Tongue (tissue), 2 donors: ENCODE measurements around the gene TLNRD1. TPM values are rescaled to one million over a fixed set of nuclear protein-coding genes. Genes with fewer than 3 reads are reported as not detected.
A peak's percentile ranks its signal among the peaks of the same experiment; 100 is the strongest.

Experiments
- DNase-seq: peaks from one replicate; pipeline ENCODE4 v3.0.0-alpha.2; 2015
- total RNA-seq: library from RNA; depleted of rRNA; stranded (reverse); fragments of >200 nt; gene quantifications from one replicate; pipeline ENCODE4 v1.2.3, GENCODE V29; 2014

TLNRD1 gene
- total RNA-seq, 1 donor from 2014 or later, result 12.7 TPM

DNA sequence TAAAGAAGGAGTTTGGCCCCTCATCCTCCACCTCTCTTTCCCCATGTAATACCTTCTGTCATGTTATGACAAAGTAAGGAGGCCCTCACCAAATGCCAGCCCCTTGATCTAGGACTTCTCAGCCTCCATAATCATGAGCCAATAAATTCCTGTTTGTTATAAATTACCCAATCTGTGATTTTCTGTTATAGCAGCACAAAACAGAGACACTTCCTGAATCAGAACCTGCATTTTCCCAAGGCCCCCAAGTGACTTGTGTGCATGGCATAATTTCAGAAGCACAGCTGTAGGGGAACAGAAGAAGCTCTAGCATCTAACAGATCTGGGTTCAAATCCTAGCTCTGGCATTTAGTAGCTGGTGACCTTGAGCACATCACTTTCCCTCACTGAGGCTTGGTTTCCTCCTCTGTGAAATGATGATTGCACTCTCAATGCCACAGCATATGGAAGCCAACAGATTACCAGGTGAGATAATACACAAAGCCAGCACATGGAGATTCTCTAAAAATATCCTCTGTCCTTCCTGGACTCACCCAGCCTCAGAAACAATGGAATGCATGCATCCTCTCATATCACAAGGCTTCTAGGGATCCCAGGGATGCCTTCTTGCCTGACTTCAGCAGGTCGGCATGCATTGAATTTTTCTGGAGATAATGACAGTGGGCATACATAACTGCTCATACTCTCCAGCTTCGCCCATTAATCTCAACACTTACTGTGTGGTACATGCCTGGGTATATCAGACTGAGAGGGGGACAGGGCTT lies 26.3 kb downstream of the TLNRD1 start:
- no peak for DNase-seq

- DNase-seq, result no peak
These were observed 28.9 kb downstream of the TLNRD1 start for GRCh38 chr15:81029414-81030300.

DNA sequence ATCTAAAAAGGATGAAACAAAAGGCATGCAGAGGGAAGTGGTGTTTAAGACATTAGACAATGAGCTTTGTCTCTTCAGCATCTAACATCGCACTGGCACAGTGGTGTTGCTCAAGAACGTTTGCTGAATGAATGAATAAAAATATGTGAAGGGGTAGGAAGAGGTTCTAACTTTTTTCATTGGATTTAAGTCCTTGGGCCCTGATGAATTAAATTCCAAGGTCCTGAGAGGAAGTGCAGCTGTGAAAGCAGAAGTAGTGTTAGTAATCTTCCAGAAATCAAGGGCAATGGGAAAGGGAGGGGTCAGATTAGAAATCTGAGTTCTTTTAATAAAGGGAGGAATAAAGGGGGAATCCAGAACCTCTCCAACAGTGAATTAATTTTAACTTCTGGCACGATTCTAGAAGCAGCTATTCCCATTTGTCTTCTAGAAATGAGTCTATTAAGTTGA lies 29.6 kb downstream of the TLNRD1 start:
- no peak for DNase-seq

GRCh38 chr15:81031203-81031602 lies 30.5 kb downstream of the TLNRD1 start:
- DNase-seq, result no peak

DNA sequence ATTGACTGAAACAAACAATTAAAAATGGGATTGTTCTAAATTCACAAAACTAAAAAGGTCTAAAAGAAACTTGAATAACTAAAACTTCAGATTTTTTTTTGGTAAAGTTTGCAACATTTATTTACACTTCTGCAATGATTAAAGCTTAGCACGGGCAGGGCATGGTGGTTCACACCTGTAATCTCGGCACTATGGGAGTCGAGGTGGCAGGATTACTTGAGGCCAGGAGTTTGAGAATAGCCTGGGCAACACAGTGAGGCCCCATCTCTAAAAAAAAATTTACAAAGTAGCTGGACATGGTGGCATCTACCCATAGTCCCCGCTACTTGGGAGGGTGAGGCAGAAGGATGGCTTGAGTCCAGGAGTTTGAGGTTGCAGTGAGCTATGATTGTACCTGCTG lies 31.6 kb downstream of the TLNRD1 start:
- DNase-seq, result no peak

DNA sequence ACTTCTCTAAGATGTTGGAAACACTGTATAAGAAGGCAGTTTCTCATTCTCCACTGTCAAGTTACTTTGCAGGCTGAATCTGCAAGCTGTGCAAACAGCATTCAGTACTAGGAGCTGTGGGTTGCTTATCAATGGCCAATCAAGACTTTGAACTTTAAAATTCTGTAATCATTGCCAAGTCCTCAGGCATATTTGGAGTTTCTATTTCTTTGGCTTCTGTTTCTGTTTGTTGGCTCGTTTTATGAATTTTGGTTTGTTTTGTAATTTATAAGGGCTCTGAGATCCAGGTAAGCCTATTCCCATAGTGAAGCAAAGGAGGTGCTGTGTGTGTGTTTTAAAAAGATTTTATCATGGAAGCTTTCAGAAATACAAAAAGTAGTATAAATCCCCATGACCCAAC lies 32.1 kb downstream of the TLNRD1 start:
- no peak for DNase-seq

- no peak for DNase-seq
These were observed 32.8 kb downstream of the TLNRD1 start for GRCh38 chr15:81033508-81033907.

DNA sequence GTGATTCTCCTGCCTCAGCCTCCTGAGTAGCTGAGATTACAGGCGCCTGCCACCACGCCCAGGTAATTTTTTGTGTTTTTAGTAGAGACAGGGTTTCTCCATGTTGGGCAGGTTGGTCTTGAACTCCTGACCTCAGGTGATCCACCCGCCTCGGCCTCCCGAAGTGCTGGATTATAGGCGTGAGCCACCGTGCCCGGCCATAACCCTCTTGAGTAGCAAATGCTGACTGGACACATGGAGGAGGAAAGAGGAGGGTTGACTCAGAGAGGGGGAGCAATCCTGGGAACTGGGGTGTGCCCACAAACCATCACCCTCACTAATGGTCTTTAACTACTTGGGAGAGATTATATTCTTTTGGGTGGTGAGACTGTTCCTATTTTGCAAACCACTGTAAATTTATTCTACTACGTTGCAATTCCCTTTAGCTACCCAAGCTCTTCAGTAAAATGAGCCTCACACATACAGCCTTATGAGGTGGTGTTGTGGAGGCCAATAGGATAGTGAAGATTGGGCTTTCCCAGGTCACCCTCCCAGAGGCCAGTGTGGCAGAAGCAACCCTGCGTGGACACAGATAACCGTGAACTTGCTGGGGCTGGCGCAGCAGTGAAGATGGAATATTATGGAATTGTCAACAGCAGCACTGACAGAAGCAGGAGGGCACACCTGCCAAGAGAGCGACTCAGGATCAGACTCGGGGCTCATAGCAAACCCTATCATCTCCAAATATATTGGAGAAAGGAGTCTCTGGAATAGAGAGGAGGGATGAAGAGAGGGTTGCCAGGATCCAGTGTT lies 37.4 kb downstream of the TLNRD1 start:
- DNase-seq, result no peak

- no peak for DNase-seq
These were observed 38.4 kb downstream of the TLNRD1 start for GRCh38 chr15:81038975-81039607.

- no peak for DNase-seq
These were observed 40.0 kb downstream of the TLNRD1 start for GRCh38 chr15:81040757-81041156.

- DNase-seq, result peak; percentile 16
These were observed 42.7 kb downstream of the TLNRD1 start for GRCh38 chr15:81043281-81043934.

GRCh38 chr15:81043935-81044575 lies 43.3 kb downstream of the TLNRD1 start:
- no peak for DNase-seq

DNA sequence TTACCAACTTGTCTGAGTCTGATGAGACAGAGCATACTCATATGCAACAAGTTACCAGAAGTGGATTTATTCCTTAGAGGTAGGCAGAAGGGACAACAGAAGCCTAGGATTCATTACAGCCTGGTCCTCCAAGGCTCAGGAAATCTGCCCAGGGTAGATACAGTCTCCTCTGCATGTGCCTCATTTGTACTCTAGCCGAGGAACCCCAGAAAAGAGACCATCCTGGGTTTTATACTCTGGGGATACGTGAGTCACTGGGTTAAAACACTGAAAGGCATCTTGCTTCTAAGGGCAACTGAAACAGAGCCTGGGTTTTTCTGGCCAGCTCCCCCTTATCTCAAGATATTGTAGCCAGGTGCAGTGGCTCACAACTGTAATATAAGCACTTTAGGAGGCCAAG lies 45.6 kb downstream of the TLNRD1 start:
- no peak for DNase-seq

- DNase-seq, result no peak
These were observed 47.2 kb downstream of the TLNRD1 start for GRCh38 chr15:81047928-81048327.

- DNase-seq, result no peak
These were observed 49.1 kb downstream of the TLNRD1 start for GRCh38 chr15:81049835-81050234.

DNA sequence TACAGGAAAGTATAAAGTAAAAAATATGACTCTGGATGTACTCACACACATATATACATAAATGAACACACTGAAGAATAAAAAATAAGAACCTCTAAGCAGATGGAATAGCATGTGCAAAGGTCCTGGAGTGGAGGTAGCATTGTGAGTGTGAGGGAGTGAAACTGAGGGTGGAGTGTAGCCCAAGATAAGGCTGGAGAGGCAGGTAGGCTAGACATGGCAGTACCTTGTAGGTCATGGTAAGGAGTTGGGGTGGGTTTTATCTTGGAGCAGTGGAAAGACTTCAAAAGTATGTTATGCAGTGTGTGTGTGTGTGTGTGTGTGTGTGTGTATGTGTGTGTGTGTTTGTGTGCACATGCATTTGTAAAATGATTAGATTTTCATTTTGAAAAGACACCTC lies 49.5 kb downstream of the TLNRD1 start:
- no peak for DNase-seq

GRCh38 chr15:81050805-81051204 lies 50.1 kb downstream of the TLNRD1 start:
- peak; percentile 63 for DNase-seq

- no peak for DNase-seq
These were observed 51.3 kb downstream of the TLNRD1 start for GRCh38 chr15:81052046-81052445.

GRCh38 chr15:81053621-81054020 lies 52.9 kb downstream of the TLNRD1 start:
- no peak for DNase-seq

GRCh38 chr15:81054236-81054635 lies 53.5 kb downstream of the TLNRD1 start:
- DNase-seq, result no peak
